WTC11 (cell line): ENCODE results near the gene TES. TPM values are rescaled to one million over a fixed set of nuclear protein-coding genes. Genes with fewer than 3 reads are reported as not detected.

Experiments used
- ATAC-seq: fragments of 200-7000 bp; cut with Tn5 transposase; 2 replicates; pipeline ENCODE4 v1.10.0; 2021; ENCODE audit warnings: mild to moderate bottlenecking, moderate library complexity
- CTCF ChIA-PET: fragments of 300-600 bp; sonication (Branson Sonifier 250); formaldehyde crosslinking; loops from one replicate; lab custom pipeline; 2021; ENCODE audit warnings: antibody characterized with exemption; lab: Charles Lee
- POLR2A ChIA-PET: fragments of 350-600 bp; sonication (Branson Sonifier 250); formaldehyde crosslinking; loops from one replicate; lab custom pipeline; 2021; ENCODE audit warnings: antibody characterized with exemption; lab: Charles Lee
- DNase-seq: peaks from one replicate; pipeline ENCODE4 v3.0.0; 2021; ENCODE audit warnings: low spot score
- H3K27ac Mint-ChIP-seq: 2 replicates; pipeline ENCODE4 v1.8.0; 2021; ENCODE audit warnings: mixed read lengths
- H3K27me3 Mint-ChIP-seq: 2 replicates; pipeline ENCODE4 v1.8.0; 2021; ENCODE audit warnings: low read depth, mild to moderate bottlenecking, moderate library complexity, mixed read lengths
- H3K36me3 Mint-ChIP-seq: 2 replicates; pipeline ENCODE4 v1.8.0; 2021; ENCODE audit warnings: mixed read lengths
- H3K4me1 Mint-ChIP-seq: 2 replicates; pipeline ENCODE4 v1.8.0; 2022; ENCODE audit warnings: mixed read lengths
- H3K4me3 Mint-ChIP-seq: 2 replicates; pipeline ENCODE4 v1.8.0; 2021; ENCODE audit warnings: mild to moderate bottlenecking, moderate library complexity, mixed read lengths
- H3K9me3 Mint-ChIP-seq: 2 replicates; pipeline ENCODE4 v1.8.0; 2021; ENCODE audit warnings: mixed read lengths
- CREB1 ChIP-seq: sonication (generic); formaldehyde crosslinking; IDR thresholded peaks from 2 replicates; pipeline ENCODE4 v1.8.0; 2023; ENCODE audit warnings: mild to moderate bottlenecking, missing genetic modification reagents
- CREM ChIP-seq: sonication (generic); formaldehyde crosslinking; IDR thresholded peaks from 2 replicates; pipeline ENCODE4 v1.8.1; 2022; ENCODE audit warnings: mild to moderate bottlenecking, missing genetic modification reagents, moderate library complexity
- FOXK1 ChIP-seq: sonication (generic); formaldehyde crosslinking; IDR thresholded peaks from 2 replicates; pipeline ENCODE4 v1.8.0; 2022; ENCODE audit warnings: mild to moderate bottlenecking, moderate library complexity, missing genetic modification reagents
- MXD4 ChIP-seq: fragments of 250-450 bp; sonication (Bioruptor Pico); IDR thresholded peaks from 2 replicates; pipeline ENCODE4 v1.8.0; 2021; ENCODE audit warnings: mild to moderate bottlenecking, moderate library complexity, borderline replicate concordance
- NR3C1 ChIP-seq: sonication (generic); formaldehyde crosslinking; conservative IDR thresholded peaks from 2 replicates; pipeline ENCODE4 v1.8.1; 2023; ENCODE audit warnings: low read depth, mild to moderate bottlenecking, missing genetic modification reagents
- OVOL2 ChIP-seq: fragments of 250-450 bp; sonication (Bioruptor Pico); IDR thresholded peaks from 2 replicates; pipeline ENCODE4 v1.9.0; 2021; ENCODE audit warnings: mild to moderate bottlenecking, borderline replicate concordance
- RELA ChIP-seq: sonication (generic); formaldehyde crosslinking; IDR thresholded peaks from 2 replicates; pipeline ENCODE4 v1.8.1; 2022; ENCODE audit warnings: missing genetic modification reagents, mild to moderate bottlenecking, borderline replicate concordance
- SOX15 ChIP-seq: fragments of 250-450 bp; sonication (Bioruptor Pico); IDR thresholded peaks from 2 replicates; pipeline ENCODE4 v1.9.0; 2021; ENCODE audit warnings: mild to moderate bottlenecking
- SP1 ChIP-seq: sonication (generic); formaldehyde crosslinking; conservative IDR thresholded peaks from 2 replicates; pipeline ENCODE4 v1.8.1; 2022; ENCODE audit warnings: missing genetic modification reagents
- TEAD4 ChIP-seq: sonication (generic); formaldehyde crosslinking; IDR thresholded peaks from 2 replicates; pipeline ENCODE4 v1.8.0; 2022; ENCODE audit warnings: mild to moderate bottlenecking, missing genetic modification reagents
- ZNF396 ChIP-seq: fragments of 250-450 bp; sonication (Bioruptor Pico); IDR thresholded peaks from 2 replicates; pipeline ENCODE4 v1.8.0; 2021; ENCODE audit warnings: mild to moderate bottlenecking, moderate library complexity, borderline replicate concordance
- total RNA-seq: library from RNA; stranded (reverse); gene quantifications from 3 replicates; pipeline ENCODE4 v1.2.3, GENCODE V29; 2021
- TF ChIP-seq, protein P1 (sequence below): fragments of 200-600 bp; IDR thresholded peaks from 2 replicates; pipeline ENCODE4 v1.8.0; 2022; ENCODE audit warnings: antibody characterized with exemption
- TF ChIP-seq, protein P2 (sequence below): sonication (generic); formaldehyde crosslinking; IDR thresholded peaks from 2 replicates; pipeline ENCODE4 v1.8.1; 2023; ENCODE audit warnings: mild to moderate bottlenecking, missing genetic modification reagents, moderate library complexity
- TF ChIP-seq, protein P3 (sequence below): sonication (generic); formaldehyde crosslinking; IDR thresholded peaks from 2 replicates; pipeline ENCODE4 v1.8.1; 2023; ENCODE audit warnings: mild to moderate bottlenecking, moderate library complexity, missing genetic modification reagents
- TF ChIP-seq, protein P4 (sequence below): sonication (generic); formaldehyde crosslinking; IDR thresholded peaks from 2 replicates; pipeline ENCODE4 v1.8.1; 2022; ENCODE audit warnings: mild to moderate bottlenecking, moderate library complexity, missing genetic modification reagents
- TF ChIP-seq, protein P5 (sequence below): sonication (generic); formaldehyde crosslinking; conservative IDR thresholded peaks from 2 replicates; pipeline ENCODE4 v1.8.1; 2022; ENCODE audit warnings: mild to moderate bottlenecking, missing genetic modification reagents
- TF ChIP-seq, protein P6 (sequence below): fragments of 250-450 bp; sonication (Bioruptor Pico); IDR thresholded peaks from 2 replicates; pipeline ENCODE4 v1.9.0; 2021; ENCODE audit warnings: mild to moderate bottlenecking
- TF ChIP-seq, protein P7 (sequence below): sonication (generic); formaldehyde crosslinking; IDR thresholded peaks from 2 replicates; pipeline ENCODE4 v1.8.1; 2023; ENCODE audit warnings: mild to moderate bottlenecking, missing genetic modification reagents
- TF ChIP-seq, protein P8 (sequence below): fragments of 250-450 bp; sonication (Bioruptor Pico); IDR thresholded peaks from 2 replicates; pipeline ENCODE4 v1.9.0; 2021; ENCODE audit warnings: moderate library complexity, mild to moderate bottlenecking, inconsistent platforms, borderline replicate concordance

Gene TES
- total RNA-seq, 1 experiment from 2014 or later: 48.5 TPM

DNA sequence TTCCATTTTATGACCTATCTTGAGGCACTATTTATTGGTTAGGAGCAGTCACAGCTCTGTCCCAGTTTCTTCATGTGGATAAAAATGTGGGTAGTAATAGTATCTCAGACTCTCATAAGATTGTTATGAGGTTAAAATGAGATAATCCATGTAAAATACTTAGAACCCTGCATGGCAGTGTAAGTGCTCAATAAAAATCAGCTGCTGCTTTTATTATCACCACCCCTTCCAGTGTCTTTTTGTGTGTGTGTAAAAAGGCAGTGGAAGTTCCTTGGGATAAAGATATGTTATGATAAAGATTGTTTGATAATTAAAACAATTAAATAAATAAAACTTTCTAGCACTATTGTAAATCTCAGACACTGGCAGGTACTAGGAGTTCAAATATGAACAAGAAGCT, 15.5 kb downstream of the TES start:
- POLR2A ChIA-PET: interaction anchor here (1.0 kb wide), 1 partner anchor 16 kb away, joined by 3 read pairs; the partner anchor contains the start of gene TES
- CTCF ChIA-PET: interaction anchor here (1.0 to 1.6 kb wide), 6 partner anchors 8 to 300 kb away, joined by 3 to 8 read pairs (median 3); no protein-coding TSS in a partner anchor
- H3K36me3 Mint-ChIP-seq: no peaks in the 10 kb centered on the region

DNA sequence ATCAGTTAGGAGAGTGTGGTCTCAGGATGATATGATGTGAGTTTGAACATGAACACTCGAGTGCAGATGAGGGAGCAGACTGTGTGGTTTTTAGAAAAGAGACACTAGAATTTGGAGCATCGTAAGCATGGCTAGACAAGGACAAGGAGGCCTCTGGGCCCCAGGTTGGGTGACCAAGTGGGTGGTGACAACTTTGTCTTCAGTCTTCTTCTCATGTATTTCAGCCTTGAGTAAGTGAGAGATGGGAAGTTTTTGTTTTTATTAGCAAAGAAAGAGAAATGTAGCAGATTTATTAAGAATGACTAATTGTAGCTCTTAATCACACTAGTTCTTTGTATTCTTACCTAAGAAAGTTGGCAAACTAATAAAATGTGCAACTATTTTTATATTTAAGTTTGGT, 16.3 kb downstream of the TES start:
- no peaks in the 10 kb centered on the region for H3K36me3 Mint-ChIP-seq
- POLR2A ChIA-PET: no interaction called here
- H3K9me3 Mint-ChIP-seq: no peaks in the 10 kb centered on the region
- H3K4me1 Mint-ChIP-seq: peaks cover 23% of the 10 kb centered on the region
- TF ChIP-seq SOX15 (no peak), OVOL2 (CRISPR knock-in tag) (no peak), MXD4 (CRISPR knock-in tag) (no peak), ZNF396 (no peak)
- TF ChIP-seq, protein P1, sequence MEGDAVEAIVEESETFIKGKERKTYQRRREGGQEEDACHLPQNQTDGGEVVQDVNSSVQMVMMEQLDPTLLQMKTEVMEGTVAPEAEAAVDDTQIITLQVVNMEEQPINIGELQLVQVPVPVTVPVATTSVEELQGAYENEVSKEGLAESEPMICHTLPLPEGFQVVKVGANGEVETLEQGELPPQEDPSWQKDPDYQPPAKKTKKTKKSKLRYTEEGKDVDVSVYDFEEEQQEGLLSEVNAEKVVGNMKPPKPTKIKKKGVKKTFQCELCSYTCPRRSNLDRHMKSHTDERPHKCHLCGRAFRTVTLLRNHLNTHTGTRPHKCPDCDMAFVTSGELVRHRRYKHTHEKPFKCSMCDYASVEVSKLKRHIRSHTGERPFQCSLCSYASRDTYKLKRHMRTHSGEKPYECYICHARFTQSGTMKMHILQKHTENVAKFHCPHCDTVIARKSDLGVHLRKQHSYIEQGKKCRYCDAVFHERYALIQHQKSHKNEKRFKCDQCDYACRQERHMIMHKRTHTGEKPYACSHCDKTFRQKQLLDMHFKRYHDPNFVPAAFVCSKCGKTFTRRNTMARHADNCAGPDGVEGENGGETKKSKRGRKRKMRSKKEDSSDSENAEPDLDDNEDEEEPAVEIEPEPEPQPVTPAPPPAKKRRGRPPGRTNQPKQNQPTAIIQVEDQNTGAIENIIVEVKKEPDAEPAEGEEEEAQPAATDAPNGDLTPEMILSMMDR: no peak
- TF ChIP-seq, protein P2, sequence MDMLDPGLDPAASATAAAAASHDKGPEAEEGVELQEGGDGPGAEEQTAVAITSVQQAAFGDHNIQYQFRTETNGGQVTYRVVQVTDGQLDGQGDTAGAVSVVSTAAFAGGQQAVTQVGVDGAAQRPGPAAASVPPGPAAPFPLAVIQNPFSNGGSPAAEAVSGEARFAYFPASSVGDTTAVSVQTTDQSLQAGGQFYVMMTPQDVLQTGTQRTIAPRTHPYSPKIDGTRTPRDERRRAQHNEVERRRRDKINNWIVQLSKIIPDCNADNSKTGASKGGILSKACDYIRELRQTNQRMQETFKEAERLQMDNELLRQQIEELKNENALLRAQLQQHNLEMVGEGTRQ: no peak
- TF ChIP-seq, all 79 proteins: peak for 0
- Mint-ChIP-seq H3K27ac (peak overlapping the region; percentile 0), H3K4me3 (no peak overlapping the region), H3K27me3 (no peaks in the 10 kb centered on the region)
- no peak for ATAC-seq
- DNase-seq: no peak
- CTCF ChIA-PET: interaction anchor here (1.0 to 1.6 kb wide), 5 partner anchors 9 to 300 kb away, joined by 3 to 8 read pairs (median 3); no protein-coding TSS in a partner anchor

More for the DNA sequence above, 15.5 kb downstream of the TES start:
- no peaks in the 10 kb centered on the region for H3K27me3 Mint-ChIP-seq
- peaks cover 15% of the 10 kb centered on the region for H3K4me1 Mint-ChIP-seq
- ATAC-seq (no peak), DNase-seq (no peak)
- no peaks in the 10 kb centered on the region for H3K9me3 Mint-ChIP-seq
- TF ChIP-seq SP1 (CRISPR knock-in tag): no peak
- no peak for TF ChIP-seq CREM (CRISPR knock-in tag)
- no peak for TF ChIP-seq CREB1 (CRISPR knock-in tag)
- H3K4me3 Mint-ChIP-seq: no peak overlapping the region
- no peak overlapping the region for H3K27ac Mint-ChIP-seq

DNA sequence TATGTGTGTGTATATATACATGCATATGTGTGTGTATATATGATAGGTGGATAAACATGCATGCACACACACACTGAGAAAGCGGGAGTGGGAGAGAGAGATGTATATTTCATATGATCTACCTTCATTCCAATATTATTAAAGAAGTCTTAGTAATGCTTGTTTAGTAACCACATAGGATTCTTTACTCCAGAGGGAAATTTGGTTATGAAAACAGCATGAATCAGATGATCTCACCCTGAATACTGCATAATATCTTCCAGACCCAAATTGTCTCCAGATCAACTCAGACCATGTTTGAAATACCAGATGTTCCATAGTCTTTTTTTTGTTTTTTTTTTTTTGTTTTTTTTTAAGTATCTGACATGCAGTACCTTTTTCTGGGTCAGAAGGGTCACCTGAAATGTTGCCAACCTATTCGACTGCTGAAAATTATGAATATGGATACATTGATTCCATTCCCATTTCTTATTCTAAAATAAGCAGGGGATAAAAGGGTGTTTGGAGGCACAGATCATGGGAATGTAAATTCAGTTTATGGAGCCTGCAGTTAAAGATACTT, 17.4 kb downstream of the TES start:
- no peak for DNase-seq
- H3K4me3 Mint-ChIP-seq: no peak overlapping the region
- ChIA-PET POLR2A (no interaction called here), CTCF (no interaction called here)
- ATAC-seq: no peak
- H3K27ac Mint-ChIP-seq: no peak overlapping the region
- no peak for TF ChIP-seq TEAD4 (CRISPR knock-in tag)
- TF ChIP-seq, protein P1: no peak
- TF ChIP-seq, protein P3, sequence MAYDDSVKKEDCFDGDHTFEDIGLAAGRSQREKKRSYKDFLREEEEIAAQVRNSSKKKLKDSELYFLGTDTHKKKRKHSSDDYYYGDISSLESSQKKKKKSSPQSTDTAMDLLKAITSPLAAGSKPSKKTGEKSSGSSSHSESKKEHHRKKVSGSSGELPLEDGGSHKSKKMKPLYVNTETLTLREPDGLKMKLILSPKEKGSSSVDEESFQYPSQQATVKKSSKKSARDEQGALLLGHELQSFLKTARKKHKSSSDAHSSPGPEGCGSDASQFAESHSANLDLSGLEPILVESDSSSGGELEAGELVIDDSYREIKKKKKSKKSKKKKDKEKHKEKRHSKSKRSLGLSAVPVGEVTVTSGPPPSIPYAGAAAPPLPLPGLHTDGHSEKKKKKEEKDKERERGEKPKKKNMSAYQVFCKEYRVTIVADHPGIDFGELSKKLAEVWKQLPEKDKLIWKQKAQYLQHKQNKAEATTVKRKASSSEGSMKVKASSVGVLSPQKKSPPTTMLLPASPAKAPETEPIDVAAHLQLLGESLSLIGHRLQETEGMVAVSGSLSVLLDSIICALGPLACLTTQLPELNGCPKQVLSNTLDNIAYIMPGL: no peak
- no peak for TF ChIP-seq RELA
- TF ChIP-seq CREM (CRISPR knock-in tag): no peak
- TF ChIP-seq, protein P4, sequence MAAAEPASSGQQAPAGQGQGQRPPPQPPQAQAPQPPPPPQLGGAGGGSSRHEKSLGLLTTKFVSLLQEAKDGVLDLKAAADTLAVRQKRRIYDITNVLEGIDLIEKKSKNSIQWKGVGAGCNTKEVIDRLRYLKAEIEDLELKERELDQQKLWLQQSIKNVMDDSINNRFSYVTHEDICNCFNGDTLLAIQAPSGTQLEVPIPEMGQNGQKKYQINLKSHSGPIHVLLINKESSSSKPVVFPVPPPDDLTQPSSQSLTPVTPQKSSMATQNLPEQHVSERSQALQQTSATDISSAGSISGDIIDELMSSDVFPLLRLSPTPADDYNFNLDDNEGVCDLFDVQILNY (CRISPR knock-in tag): no peak
- TF ChIP-seq, protein P5, sequence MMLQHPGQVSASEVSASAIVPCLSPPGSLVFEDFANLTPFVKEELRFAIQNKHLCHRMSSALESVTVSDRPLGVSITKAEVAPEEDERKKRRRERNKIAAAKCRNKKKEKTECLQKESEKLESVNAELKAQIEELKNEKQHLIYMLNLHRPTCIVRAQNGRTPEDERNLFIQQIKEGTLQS (CRISPR knock-in tag): no peak
- TF ChIP-seq, protein P6, sequence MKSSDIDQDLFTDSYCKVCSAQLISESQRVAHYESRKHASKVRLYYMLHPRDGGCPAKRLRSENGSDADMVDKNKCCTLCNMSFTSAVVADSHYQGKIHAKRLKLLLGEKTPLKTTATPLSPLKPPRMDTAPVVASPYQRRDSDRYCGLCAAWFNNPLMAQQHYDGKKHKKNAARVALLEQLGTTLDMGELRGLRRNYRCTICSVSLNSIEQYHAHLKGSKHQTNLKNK (CRISPR knock-in tag): no peak
- TF ChIP-seq SOX15: no peak
- TF ChIP-seq, protein P7, sequence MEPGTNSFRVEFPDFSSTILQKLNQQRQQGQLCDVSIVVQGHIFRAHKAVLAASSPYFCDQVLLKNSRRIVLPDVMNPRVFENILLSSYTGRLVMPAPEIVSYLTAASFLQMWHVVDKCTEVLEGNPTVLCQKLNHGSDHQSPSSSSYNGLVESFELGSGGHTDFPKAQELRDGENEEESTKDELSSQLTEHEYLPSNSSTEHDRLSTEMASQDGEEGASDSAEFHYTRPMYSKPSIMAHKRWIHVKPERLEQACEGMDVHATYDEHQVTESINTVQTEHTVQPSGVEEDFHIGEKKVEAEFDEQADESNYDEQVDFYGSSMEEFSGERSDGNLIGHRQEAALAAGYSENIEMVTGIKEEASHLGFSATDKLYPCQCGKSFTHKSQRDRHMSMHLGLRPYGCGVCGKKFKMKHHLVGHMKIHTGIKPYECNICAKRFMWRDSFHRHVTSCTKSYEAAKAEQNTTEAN (CRISPR knock-in tag): no peak
- TF ChIP-seq FOXK1 (CRISPR knock-in tag): no peak
- TF ChIP-seq SP1 (CRISPR knock-in tag): no peak
- TF ChIP-seq NR3C1 (CRISPR knock-in tag): no peak
- TF ChIP-seq, protein P8, sequence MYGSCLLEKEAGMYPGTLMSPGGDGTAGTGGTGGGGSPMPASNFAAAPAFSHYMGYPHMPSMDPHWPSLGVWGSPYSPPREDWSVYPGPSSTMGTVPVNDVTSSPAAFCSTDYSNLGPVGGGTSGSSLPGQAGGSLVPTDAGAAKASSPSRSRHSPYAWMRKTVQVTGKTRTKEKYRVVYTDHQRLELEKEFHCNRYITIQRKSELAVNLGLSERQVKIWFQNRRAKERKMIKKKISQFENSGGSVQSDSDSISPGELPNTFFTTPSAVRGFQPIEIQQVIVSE: no peak
- no peaks in the 10 kb centered on the region for H3K27me3 Mint-ChIP-seq
- H3K9me3 Mint-ChIP-seq: no peaks in the 10 kb centered on the region
- H3K4me1 Mint-ChIP-seq: peaks cover 28% of the 10 kb centered on the region
- H3K36me3 Mint-ChIP-seq: no peaks in the 10 kb centered on the region
